ENCODE data around the gene NCKAP5. TPM values are rescaled to one million over a fixed set of nuclear protein-coding genes. Genes with fewer than 3 reads are reported as not detected.

Gene NCKAP5
- under 1 TPM in 1 of 5 experiments, not detected in 4; 0.12 TPM for total RNA-seq
- not detected for polyA plus RNA-seq
- total RNA-seq = 0.40 reads per million

GRCh38 chr2:133568172-133568571, at the start of gene NCKAP5:
Gene NCKAP5, minus strand, starts transcription at chr2:133568463. Its CDS starts 50,937 bp downstream, at chr2:133517526.
- ATAC-seq = no peak
- no peak within 1 kb of the TSS for H3K4me3 Mint-ChIP-seq
- CTCF ChIA-PET = no interaction called here

GRCh38 chr2:133609664-133610063, 41.4 kb upstream of the NCKAP5 start:
- no peaks in the 10 kb centered on the region for H3K9me3 ChIP-seq (ENCODE audit: control insufficient read depth in 2 of 3, low read length in 3 of 3)
- Mint-ChIP-seq H3K9me3 (peaks cover 0 to 11% (median 3%) of the 10 kb centered on the region in 11 donors), H3K27ac (no peak overlapping the region), H3K4me3 (no peak overlapping the region), H3K4me1 (no peaks in the 10 kb centered on the region), H3K36me3 (peaks cover 0 to 6% (median 0%) of the 10 kb centered on the region in 5 donors), H3K27me3 (peaks cover 0 to 11% (median 5%) of the 10 kb centered on the region in 5 donors)
- no peak overlapping the region for H3K4me3 ChIP-seq (ENCODE audit: low read length)
- DNase-seq (no peak), ATAC-seq (no peak)
- H3K27me3 ChIP-seq (ENCODE audit: control insufficient read depth in 2 of 2, insufficient read depth in 2 of 2, low read length in 2 of 2) = no peaks in the 10 kb centered on the region
- H3K4me1 ChIP-seq (ENCODE audit: control insufficient read depth in 2 of 2, insufficient read depth in 2 of 2, low read length in 2 of 2) = no peaks in the 10 kb centered on the region
- ChIA-PET POLR2A (no interaction called here), CTCF (no interaction called here)
- H3K36me3 ChIP-seq (ENCODE audit: control insufficient read depth in 2 of 3, insufficient read depth in 3 of 3, low read length in 3 of 3) = no peaks in the 10 kb centered on the region
- intact Hi-C loops (cut with micrococcal nuclease) = no loop called here
- no peak overlapping the region for H3K27ac ChIP-seq (ENCODE audit: low read depth, low read length)

More at GRCh38 chr2:133568172-133568571, at the start of gene NCKAP5:
- no peak within 1 kb of the TSS for H3K27ac ChIP-seq (ENCODE audit: low read depth, low read length)
- Mint-ChIP-seq H3K36me3 (peaks cover 0 to 3% (median 0%) of the 10 kb centered on the region in 5 donors), H3K27me3 (peaks cover 20 to 49% (median 27%) of the 10 kb centered on the region in 5 donors), H3K4me1 (no peaks in the 10 kb centered on the region), H3K27ac (no peak within 1 kb of the TSS), H3K9me3 (peaks cover 0 to 5% (median 2%) of the 10 kb centered on the region in 11 donors)
- no peaks in the 10 kb centered on the region for H3K4me1 ChIP-seq (ENCODE audit: control insufficient read depth in 2 of 2, insufficient read depth in 2 of 2, low read length in 2 of 2)
- no peak for DNase-seq
- H3K4me3 ChIP-seq (ENCODE audit: low read length) = no peak within 1 kb of the TSS
- intact Hi-C loops (cut with micrococcal nuclease) = no loop called here
- no peaks in the 10 kb centered on the region for H3K36me3 ChIP-seq (ENCODE audit: control insufficient read depth in 2 of 3, insufficient read depth in 3 of 3, low read length in 3 of 3)
- no peaks in the 10 kb centered on the region for H3K9me3 ChIP-seq (ENCODE audit: control insufficient read depth in 2 of 3, low read length in 3 of 3)
- H3K27me3 ChIP-seq (ENCODE audit: control insufficient read depth in 2 of 2, insufficient read depth in 2 of 2, low read length in 2 of 2) = no peaks in the 10 kb centered on the region
- POLR2A ChIA-PET = no interaction called here

DNA sequence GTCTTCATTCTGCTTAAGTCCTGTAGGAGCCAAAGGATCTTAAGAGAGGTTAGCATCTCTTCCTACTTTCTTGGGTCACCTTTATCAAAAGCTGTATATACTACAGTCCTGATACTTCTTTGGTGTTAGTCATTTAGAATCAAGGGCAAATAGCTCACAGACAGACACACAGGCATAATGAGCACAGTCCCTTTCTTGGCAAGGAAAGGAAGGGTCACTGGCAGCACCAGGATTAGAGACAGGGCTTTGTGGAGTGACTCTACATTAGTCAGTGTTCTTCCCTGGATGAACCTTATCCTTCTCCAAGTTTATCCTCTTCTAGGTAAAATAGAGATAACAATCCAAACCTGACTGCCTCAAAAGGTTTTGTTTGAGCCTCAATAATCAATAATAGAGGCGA, 40.0 kb upstream of the NCKAP5 start:
- Histone ChIP-seq H3K9me3 (ENCODE audit: control insufficient read depth in 2 of 3, low read length in 3 of 3) (no peaks in the 10 kb centered on the region), H3K27me3 (ENCODE audit: control insufficient read depth in 2 of 2, insufficient read depth in 2 of 2, low read length in 2 of 2) (no peaks in the 10 kb centered on the region), H3K27ac (ENCODE audit: low read depth, low read length) (no peak overlapping the region), H3K4me3 (ENCODE audit: low read length) (no peak overlapping the region), H3K4me1 (ENCODE audit: control insufficient read depth in 2 of 2, insufficient read depth in 2 of 2, low read length in 2 of 2) (no peaks in the 10 kb centered on the region), H3K36me3 (ENCODE audit: control insufficient read depth in 2 of 3, insufficient read depth in 3 of 3, low read length in 3 of 3) (no peaks in the 10 kb centered on the region)
- ChIA-PET POLR2A (no interaction called here), CTCF (no interaction called here)
- Mint-ChIP-seq H3K27me3 (peaks cover 0 to 11% (median 0%) of the 10 kb centered on the region in 5 donors), H3K4me3 (no peak overlapping the region), H3K27ac (no peak overlapping the region), H3K9me3 (peaks cover 0 to 4% (median 0%) of the 10 kb centered on the region in 11 donors), H3K36me3 (no peaks in the 10 kb centered on the region), H3K4me1 (no peaks in the 10 kb centered on the region)
- intact Hi-C loops (cut with micrococcal nuclease) = no loop called here
- DNase-seq (no peak), ATAC-seq (no peak)

DNA sequence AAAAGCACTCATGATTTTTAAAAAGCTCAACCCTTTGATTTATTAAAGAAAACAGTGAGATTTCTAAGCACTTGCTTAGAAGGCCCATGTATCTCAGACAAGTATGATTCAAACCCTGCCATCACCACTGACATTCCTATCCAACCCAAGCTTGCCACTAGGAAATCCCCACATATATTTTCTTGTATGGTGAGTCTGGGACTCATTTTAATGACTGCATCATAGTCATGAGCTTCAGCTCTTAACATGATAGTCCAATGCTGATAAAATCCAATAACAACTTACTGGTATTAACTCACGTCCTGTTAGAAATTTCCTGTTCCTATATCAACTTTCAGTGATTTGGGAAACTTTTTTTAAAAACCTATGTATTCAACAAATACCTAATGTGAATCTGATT, 39.4 kb upstream of the NCKAP5 start:
- H3K27ac Mint-ChIP-seq = no peak overlapping the region
- Histone ChIP-seq H3K4me1 (ENCODE audit: control insufficient read depth in 2 of 2, insufficient read depth in 2 of 2, low read length in 2 of 2) (no peaks in the 10 kb centered on the region), H3K27ac (ENCODE audit: low read depth, low read length) (no peak overlapping the region), H3K4me3 (ENCODE audit: low read length) (no peak overlapping the region), H3K36me3 (ENCODE audit: control insufficient read depth in 2 of 3, insufficient read depth in 3 of 3, low read length in 3 of 3) (no peaks in the 10 kb centered on the region), H3K27me3 (ENCODE audit: control insufficient read depth in 2 of 2, insufficient read depth in 2 of 2, low read length in 2 of 2) (no peaks in the 10 kb centered on the region), H3K9me3 (ENCODE audit: control insufficient read depth in 2 of 3, low read length in 3 of 3) (no peaks in the 10 kb centered on the region)
- ChIA-PET CTCF (no interaction called here), POLR2A (no interaction called here)
- H3K9me3 Mint-ChIP-seq = peaks cover 0 to 4% (median under 1%) of the 10 kb centered on the region in 11 donors
- ATAC-seq = no peak
- no peaks in the 10 kb centered on the region for H3K4me1 Mint-ChIP-seq
- no peak overlapping the region for H3K4me3 Mint-ChIP-seq
- intact Hi-C loops (cut with micrococcal nuclease) = no loop called here
- no peaks in the 10 kb centered on the region for H3K36me3 Mint-ChIP-seq
- DNase-seq = no peak
- H3K27me3 Mint-ChIP-seq = peaks cover 0 to 12% (median 0%) of the 10 kb centered on the region in 5 donors

GRCh38 chr2:133606616-133607015, 38.4 kb upstream of the NCKAP5 start:
- POLR2A ChIA-PET = no interaction called here
- ATAC-seq = no peak

GRCh38 chr2:133605766-133606137, 37.5 kb upstream of the NCKAP5 start:
- H3K27ac ChIP-seq (ENCODE audit: low read depth, low read length) = no peak overlapping the region
- no peak overlapping the region for H3K27ac Mint-ChIP-seq
- intact Hi-C loops (cut with micrococcal nuclease) = no loop called here
- H3K36me3 ChIP-seq (ENCODE audit: control insufficient read depth in 2 of 3, insufficient read depth in 3 of 3, low read length in 3 of 3) = no peaks in the 10 kb centered on the region
- H3K9me3 Mint-ChIP-seq = peaks cover 0 to 8% (median 0%) of the 10 kb centered on the region in 11 donors
- no peak for ATAC-seq
- no peak overlapping the region for H3K4me3 Mint-ChIP-seq
- H3K27me3 Mint-ChIP-seq = peaks cover 0 to 9% (median 0%) of the 10 kb centered on the region in 5 donors
- ChIA-PET CTCF (no interaction called here), POLR2A (no interaction called here)
- no peaks in the 10 kb centered on the region for H3K36me3 Mint-ChIP-seq
- no peaks in the 10 kb centered on the region for H3K4me1 ChIP-seq (ENCODE audit: control insufficient read depth in 2 of 2, insufficient read depth in 2 of 2, low read length in 2 of 2)
- no peak overlapping the region for H3K4me3 ChIP-seq (ENCODE audit: low read length)
- no peaks in the 10 kb centered on the region for H3K27me3 ChIP-seq (ENCODE audit: control insufficient read depth in 2 of 2, insufficient read depth in 2 of 2, low read length in 2 of 2)
- H3K9me3 ChIP-seq (ENCODE audit: control insufficient read depth in 2 of 3, low read length in 3 of 3) = no peaks in the 10 kb centered on the region
- no peak for DNase-seq
- H3K4me1 Mint-ChIP-seq = no peaks in the 10 kb centered on the region

More at GRCh38 chr2:133606616-133607015, 38.4 kb upstream of the NCKAP5 start:
- Histone ChIP-seq H3K9me3 (ENCODE audit: control insufficient read depth in 2 of 3, low read length in 3 of 3) (no peaks in the 10 kb centered on the region), H3K27ac (ENCODE audit: low read depth, low read length) (no peak overlapping the region), H3K4me1 (ENCODE audit: control insufficient read depth in 2 of 2, insufficient read depth in 2 of 2, low read length in 2 of 2) (no peaks in the 10 kb centered on the region), H3K4me3 (ENCODE audit: low read length) (no peak overlapping the region), H3K27me3 (ENCODE audit: control insufficient read depth in 2 of 2, insufficient read depth in 2 of 2, low read length in 2 of 2) (no peaks in the 10 kb centered on the region), H3K36me3 (ENCODE audit: control insufficient read depth in 2 of 3, insufficient read depth in 3 of 3, low read length in 3 of 3) (no peaks in the 10 kb centered on the region)
- Mint-ChIP-seq H3K9me3 (peaks cover 0 to 8% (median 0%) of the 10 kb centered on the region in 11 donors), H3K27ac (no peak overlapping the region), H3K27me3 (peaks cover 0 to 9% (median 0%) of the 10 kb centered on the region in 5 donors), H3K4me1 (no peaks in the 10 kb centered on the region), H3K4me3 (no peak overlapping the region), H3K36me3 (no peaks in the 10 kb centered on the region)
- intact Hi-C loops (cut with micrococcal nuclease) = no loop called here
- CTCF ChIA-PET = no interaction called here
- DNase-seq = no peak

GRCh38 chr2:133605011-133605765, 36.9 kb upstream of the NCKAP5 start:
- Histone ChIP-seq H3K4me1 (ENCODE audit: control insufficient read depth in 2 of 2, insufficient read depth in 2 of 2, low read length in 2 of 2) (no peaks in the 10 kb centered on the region), H3K27me3 (ENCODE audit: control insufficient read depth in 2 of 2, insufficient read depth in 2 of 2, low read length in 2 of 2) (no peaks in the 10 kb centered on the region), H3K9me3 (ENCODE audit: control insufficient read depth in 2 of 3, low read length in 3 of 3) (no peaks in the 10 kb centered on the region), H3K36me3 (ENCODE audit: control insufficient read depth in 2 of 3, insufficient read depth in 3 of 3, low read length in 3 of 3) (no peaks in the 10 kb centered on the region), H3K4me3 (ENCODE audit: low read length) (no peak overlapping the region), H3K27ac (ENCODE audit: low read depth, low read length) (no peak overlapping the region)
- Mint-ChIP-seq H3K27ac (no peak overlapping the region), H3K9me3 (peaks cover 0 to 8% (median 0%) of the 10 kb centered on the region in 11 donors), H3K27me3 (peaks cover 0 to 8% (median 0%) of the 10 kb centered on the region in 5 donors), H3K4me3 (no peak overlapping the region), H3K36me3 (no peaks in the 10 kb centered on the region), H3K4me1 (no peaks in the 10 kb centered on the region)
- POLR2A ChIA-PET = no interaction called here
- CTCF ChIA-PET = no interaction called here
- ATAC-seq = no peak
- intact Hi-C loops (cut with micrococcal nuclease) = no loop called here
- no peak for DNase-seq

Data from naive thymus-derived CD4-positive, alpha-beta T cell (primary cell).